Astrocyte of the spinal cord (primary cell): Measurements from ENCODE around the gene ITPRID2.

Experiments used
- DNase-seq: peaks from one replicate; pipeline ENCODE4 v3.0.0; 2011; ENCODE audit warnings: low read depth, low spot score
- H3K4me3 ChIP-seq: 2 replicates; pipeline ENCODE4 v1.5.1; 2011; ENCODE audit warnings: low read depth, mild to moderate bottlenecking, low read length, moderate library complexity
- in situ Hi-C: cut with HindIII; loops from 2 replicates; pipeline ENCODE4 v1.10.0; 2017; ENCODE audit warnings: low sequenced_read_pairs
- TF ChIP-seq, protein P1 (sequence below): IDR thresholded peaks from 2 replicates; pipeline ENCODE4 v1.5.1; 2012; ENCODE audit warnings: low read depth, mild to moderate bottlenecking, low read length, inconsistent platforms

Gene ITPRID2

DNA sequence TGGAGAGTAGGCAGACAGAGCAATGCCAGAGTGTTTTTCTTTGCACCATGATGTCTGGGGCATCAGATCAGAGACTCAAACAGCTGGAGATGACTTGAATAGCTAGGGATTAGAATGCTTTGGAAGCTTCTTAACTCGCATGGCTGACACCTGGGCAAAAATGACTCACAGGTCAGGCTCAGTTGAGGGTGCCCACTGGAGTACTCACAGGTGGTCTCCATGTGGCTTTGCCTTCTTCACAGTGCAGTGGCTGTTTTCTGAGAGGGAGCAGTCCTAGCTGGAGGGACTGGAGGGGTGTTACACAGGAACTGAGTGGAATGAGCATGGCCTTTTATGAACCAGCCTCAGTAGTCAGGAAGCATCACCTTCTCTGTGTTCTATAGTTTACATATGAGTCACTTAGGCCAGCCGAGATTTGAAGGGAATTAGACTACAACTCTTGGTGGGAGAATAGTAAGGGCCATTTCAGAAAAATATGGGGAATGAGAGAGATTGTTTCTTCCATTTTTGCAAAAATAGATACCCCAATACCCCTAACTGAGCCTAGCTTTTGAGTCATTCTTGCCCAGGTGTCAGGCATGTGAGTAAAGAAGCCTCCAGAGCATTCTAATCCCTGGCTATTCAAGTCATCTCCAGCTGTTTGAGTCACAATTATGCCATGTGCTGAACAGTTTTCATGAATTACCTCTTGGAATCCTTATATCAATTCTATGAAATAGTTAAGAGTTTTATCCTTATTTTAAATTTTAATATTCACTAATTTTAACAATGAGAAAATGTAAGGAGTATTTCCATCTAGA, 87.0 kb downstream of the ITPRID2 start:
- no peak for DNase-seq
- TF ChIP-seq, protein P1, sequence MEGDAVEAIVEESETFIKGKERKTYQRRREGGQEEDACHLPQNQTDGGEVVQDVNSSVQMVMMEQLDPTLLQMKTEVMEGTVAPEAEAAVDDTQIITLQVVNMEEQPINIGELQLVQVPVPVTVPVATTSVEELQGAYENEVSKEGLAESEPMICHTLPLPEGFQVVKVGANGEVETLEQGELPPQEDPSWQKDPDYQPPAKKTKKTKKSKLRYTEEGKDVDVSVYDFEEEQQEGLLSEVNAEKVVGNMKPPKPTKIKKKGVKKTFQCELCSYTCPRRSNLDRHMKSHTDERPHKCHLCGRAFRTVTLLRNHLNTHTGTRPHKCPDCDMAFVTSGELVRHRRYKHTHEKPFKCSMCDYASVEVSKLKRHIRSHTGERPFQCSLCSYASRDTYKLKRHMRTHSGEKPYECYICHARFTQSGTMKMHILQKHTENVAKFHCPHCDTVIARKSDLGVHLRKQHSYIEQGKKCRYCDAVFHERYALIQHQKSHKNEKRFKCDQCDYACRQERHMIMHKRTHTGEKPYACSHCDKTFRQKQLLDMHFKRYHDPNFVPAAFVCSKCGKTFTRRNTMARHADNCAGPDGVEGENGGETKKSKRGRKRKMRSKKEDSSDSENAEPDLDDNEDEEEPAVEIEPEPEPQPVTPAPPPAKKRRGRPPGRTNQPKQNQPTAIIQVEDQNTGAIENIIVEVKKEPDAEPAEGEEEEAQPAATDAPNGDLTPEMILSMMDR, result no peak
- H3K4me3 ChIP-seq, result no peak overlapping the region
- in situ Hi-C loops, result no loop called here
